Natural killer cell treated with Interleukin-12 subunit alpha and Interleukin-12 subunit beta and Interleukin-15 and Interleukin-18, amount 100 ng/mL, for 72 hours (primary cell): Measurements from ENCODE around the gene CBR4. TPM values are rescaled to one million over a fixed set of nuclear protein-coding genes. Genes with fewer than 3 reads are reported as not detected.
A peak's percentile ranks its signal among the peaks of the same experiment; 100 is the strongest.

Experiments
- ATAC-seq, 2 donors: fragments of 150-1000 bp; cut with Tn5 transposase in 1 of 2; sonication (Bioruptor Pico), chemical (Tn5 transposase) in 1 of 2; 2 replicates each; pipeline ENCODE4 v1.10.0; 2021
- DNase-seq: peaks from one replicate; pipeline ENCODE4 v3.0.0; 2022; ENCODE audit warnings: low spot score
- H3K27ac Mint-ChIP-seq, 2 donors: 1 replicate in 1 of 2; 2 replicates in 1 of 2; pipeline ENCODE4 v1.8.0; 2022; ENCODE audit warnings: mixed read lengths in 2 of 2, mild to moderate bottlenecking in 1 of 2, moderate library complexity in 1 of 2
- H3K27me3 Mint-ChIP-seq, 2 donors: 1 replicate in 1 of 2; 2 replicates in 1 of 2; pipeline ENCODE4 v1.8.0; 2022; ENCODE audit warnings: mixed read lengths in 2 of 2
- H3K36me3 Mint-ChIP-seq: one replicate; pipeline ENCODE4 v1.8.0; 2022; ENCODE audit warnings: mixed read lengths
- H3K4me1 Mint-ChIP-seq, 2 donors: 1 replicate in 1 of 2; 2 replicates in 1 of 2; pipeline ENCODE4 v1.8.0; 2022; ENCODE audit warnings: low read depth in 2 of 2, mixed read lengths in 2 of 2, mild to moderate bottlenecking in 1 of 2
- H3K4me3 Mint-ChIP-seq: one replicate; pipeline ENCODE4 v1.8.0; 2022; ENCODE audit warnings: mixed read lengths
- H3K9me3 Mint-ChIP-seq: 2 replicates; pipeline ENCODE4 v1.8.0; 2022; ENCODE audit warnings: mixed read lengths
- total RNA-seq, 2 donors: library from RNA; stranded (reverse); gene quantifications; one replicate each; pipeline ENCODE4 v1.2.3, GENCODE V29; 2022

CBR4 gene
- total RNA-seq, 2 donors from 2014 or later: 9.2 to 21.6 TPM

DNA sequence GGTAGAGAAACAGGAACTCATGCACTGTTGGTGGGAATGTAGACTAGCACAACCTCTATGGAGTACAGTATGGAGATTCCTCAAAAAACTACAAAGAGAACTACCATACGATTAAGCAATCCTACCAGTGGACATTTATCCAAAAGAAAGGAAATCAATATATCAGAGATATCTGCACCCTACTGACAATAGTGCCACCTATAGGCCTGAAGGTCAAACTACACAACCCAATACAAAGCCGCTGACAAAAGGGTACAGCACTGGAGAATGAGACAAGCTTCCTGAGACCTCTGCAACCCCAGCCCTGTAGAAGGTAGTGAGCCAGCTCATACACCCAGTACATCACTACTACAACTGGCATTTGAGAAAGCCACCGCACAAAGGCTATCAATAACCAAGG, 67.1 kb downstream of the CBR4 start:
- Mint-ChIP-seq H3K4me3 (no peak overlapping the region), H3K4me1 (no peaks in the 10 kb centered on the region), H3K36me3 (peaks cover 13% of the 10 kb centered on the region), H3K9me3 (peaks cover 4% of the 10 kb centered on the region), H3K27ac (no peak overlapping the region), H3K27me3 (no peaks in the 10 kb centered on the region)
- ATAC-seq (peak in 1 of 2 donors; percentile 59), DNase-seq (no peak)
